Measurements from ENCODE around the gene CERS2.
"Not testable (repeated sequence)": the region's sequence is repeated elsewhere in the genome, so short reads cannot be mapped to it uniquely, and the experiment has no call there.

The CERS2 gene

DNA sequence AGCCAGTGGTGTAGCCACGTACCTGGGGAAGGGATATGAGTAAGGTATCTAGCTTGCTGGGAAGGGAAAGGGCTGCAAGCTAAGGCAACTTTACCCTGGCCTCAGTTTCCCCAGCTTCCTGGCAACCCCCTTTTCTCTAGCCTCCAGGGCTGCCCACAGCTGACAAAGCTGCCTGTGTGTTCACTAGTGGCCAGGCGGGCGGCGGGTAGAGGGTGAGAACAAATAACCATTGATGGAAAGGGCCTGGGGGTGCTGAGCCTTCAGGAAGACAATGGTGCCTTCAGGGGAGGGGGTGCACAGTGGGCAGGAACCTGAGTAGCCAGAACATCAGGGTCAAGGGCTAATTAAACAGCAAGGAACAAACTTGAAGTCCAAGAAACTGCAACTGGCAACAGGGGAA is 6.1 kb downstream of the CERS2 start:
- no peak for DNase-seq

DNA sequence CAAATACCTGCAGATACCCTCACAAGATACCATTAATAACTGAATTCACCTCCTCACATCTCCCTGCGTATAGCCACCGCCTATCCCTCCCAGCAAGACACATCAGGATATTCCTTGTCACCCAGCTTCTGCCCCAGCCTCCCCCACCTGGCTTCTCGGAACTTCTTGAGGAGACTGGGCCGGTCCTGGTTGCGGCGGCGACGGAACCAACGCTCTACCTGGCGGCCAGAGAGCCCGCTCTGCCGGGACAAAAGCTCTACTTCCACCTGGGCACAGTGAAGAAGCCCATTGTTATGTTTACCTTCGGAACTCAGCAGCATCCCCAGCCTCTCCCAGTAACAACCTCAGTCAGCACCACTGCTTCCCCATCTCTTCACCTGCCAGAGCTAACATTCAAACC is 6.7 kb downstream of the CERS2 start:
- no peak for DNase-seq

DNA sequence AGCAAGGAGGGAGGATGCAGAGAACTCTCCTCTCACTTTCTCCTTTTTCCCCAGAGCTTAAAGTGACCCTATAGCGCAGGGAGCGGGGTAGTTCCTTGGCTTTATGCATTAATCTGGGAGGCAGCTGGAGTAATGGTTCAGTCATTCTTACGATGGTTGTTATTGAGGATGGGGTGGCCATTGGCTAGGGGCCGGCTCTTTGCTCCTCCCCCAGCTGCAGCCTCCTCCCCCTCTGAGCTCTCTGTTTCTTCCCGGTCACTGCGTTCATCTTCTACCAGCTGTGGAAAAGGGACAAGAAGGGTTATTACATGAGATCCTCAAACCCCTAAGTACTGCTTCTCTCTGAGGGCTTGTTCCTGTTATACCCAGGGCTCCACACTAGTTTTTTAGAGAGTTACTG is 8.6 kb downstream of the CERS2 start:
- DNase-seq = no peak

DNA sequence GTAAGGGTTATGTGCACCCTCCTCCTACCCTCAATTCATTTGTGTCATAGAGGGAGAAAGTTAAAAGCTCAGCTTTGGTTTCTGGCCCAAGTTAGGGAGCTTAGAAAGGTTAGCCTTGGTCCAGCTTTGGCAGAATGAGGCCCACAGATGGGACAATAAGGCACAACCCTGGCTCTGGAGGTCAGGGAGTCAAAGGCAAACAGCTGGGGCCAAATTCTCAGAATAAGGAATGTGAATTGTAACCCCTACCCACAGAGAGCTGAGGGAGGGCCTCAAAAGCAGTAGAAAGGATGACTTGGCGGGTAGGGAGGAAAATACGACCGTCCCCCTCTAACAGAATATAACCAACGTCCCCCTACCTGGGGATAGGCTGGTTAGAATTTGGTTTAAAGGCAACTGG is 9.0 kb downstream of the CERS2 start:
- no peak for DNase-seq

DNA sequence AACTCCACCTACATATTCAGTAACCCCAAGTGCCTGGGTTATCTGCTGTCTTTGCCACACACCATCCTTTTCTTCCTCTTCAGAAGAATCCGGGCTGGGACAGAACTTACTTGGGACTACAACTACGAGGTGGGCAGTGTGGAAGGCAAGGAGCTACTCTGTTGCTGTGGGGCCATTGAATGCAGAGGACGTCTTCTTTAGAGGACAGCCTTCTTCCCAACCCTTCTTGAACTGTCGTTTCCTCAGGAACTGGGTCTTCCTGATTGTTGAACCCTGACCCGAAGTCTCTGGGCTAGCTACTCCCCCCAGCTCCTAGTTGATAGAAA is 10.5 kb downstream of the CERS2 start:
- DNase-seq = no peak

DNA sequence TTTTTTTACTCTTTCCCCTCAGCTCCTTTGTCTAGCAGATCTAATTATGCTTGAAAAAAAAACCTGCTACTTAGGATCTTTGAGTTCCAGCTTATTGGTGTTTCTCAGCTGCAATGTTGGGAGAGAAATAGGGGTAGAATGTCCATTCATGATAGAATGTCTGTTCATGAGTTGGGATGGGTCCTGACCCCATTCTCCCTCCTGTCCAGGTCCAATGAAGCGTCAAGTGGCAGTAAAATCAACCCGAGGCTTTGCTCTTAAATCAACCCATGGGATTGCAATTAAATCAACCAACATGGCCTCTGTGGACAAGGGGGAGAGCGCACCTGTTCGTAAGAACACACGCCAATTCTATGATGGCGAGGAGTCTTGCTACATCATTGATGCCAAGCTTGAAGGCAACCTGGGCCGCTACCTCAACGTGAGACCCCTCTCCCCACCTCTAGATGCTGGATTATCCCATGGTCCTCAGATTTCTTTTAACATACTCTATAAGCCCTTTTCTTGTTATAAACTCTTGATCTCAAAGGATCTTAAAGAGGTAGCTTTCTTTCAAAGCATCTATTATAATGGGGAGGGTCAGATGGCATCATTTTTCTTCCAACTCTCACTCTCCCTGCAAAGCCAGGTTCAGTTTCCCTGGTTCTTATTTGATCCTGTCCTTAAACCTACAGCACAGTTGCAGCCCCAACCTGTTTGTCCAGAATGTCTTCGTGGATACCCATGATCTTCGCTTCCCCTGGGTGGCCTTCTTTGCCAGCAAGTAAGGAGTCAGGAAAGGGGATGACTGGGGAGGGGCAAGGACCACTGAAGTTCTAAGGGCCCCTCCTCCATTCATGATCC is 11.1 kb downstream of the CERS2 start:
- DNase-seq = no peak

DNA sequence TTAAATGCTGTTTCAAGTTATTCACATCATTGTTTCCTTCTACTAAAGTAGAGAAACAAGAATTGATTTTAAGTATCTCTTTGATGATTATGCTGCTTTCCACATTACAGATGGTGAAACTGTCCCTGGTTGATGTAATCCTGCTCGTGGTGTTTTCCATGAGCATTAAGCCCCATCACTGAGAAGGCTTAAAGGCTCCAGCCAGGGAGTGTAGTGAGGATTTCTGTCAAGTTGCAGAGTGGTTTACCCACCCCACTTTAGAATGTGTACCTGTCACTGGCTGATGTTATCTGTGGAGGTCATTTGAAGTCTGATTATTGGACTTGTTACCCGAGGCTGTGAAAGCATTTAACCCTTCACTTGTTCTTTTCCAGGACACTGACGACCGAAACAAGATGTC is 12.9 kb downstream of the CERS2 start:
- no peak for DNase-seq

DNA sequence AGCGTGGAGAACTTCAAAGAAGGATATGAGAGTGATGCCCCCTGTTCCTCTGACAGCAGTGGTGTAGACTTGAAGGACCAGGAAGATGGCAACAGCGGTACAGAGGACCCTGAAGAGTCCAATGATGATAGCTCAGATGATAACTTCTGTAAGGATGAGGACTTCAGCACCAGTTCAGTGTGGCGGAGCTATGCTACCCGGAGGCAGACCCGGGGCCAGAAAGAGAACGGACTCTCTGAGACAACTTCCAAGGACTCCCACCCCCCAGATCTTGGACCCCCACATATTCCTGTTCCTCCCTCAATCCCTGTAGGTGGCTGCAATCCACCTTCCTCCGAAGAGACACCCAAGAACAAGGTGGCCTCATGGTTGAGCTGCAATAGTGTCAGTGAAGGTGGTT is 14.0 kb downstream of the CERS2 start:
- no peak for DNase-seq

DNA sequence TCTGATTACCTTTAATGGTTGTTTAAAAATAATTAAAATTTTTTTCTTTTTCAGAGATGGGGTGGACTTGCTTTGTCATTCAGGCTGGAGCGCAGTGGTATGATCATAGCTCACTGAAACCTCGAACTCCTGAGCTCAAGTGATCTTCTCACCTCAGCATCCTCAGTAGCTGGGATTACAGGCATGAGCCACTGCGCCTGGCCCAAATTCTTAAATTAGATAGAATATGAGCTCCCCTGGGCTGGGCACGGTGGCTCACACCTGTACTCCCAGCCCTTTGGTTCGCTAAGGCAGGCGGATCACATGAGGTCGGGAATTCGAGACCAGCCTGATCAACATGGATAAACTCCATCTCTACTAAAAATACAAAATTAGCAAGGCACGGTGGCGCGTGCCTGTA is 17.0 kb downstream of the CERS2 start:
- no peak for DNase-seq

DNA sequence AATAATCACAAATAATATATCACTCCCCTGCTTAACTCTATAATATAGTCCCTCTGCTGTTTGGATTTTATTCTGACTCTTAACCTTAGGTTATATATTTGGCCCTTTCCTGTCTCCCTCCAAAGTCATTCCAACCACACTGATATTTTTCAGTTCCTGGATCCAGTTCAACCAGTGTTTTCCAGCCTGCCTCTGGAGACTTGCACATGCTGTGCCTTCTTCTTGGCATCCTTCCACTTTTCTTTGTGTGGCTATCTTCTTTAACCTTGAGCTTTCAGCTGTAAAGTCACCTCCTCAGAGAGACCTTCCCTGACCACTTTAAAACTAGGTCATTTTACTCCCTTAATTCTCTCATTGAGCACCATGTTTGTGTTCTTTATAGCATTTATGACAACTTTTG is 19.4 kb downstream of the CERS2 start:
- no peak for DNase-seq

DNA sequence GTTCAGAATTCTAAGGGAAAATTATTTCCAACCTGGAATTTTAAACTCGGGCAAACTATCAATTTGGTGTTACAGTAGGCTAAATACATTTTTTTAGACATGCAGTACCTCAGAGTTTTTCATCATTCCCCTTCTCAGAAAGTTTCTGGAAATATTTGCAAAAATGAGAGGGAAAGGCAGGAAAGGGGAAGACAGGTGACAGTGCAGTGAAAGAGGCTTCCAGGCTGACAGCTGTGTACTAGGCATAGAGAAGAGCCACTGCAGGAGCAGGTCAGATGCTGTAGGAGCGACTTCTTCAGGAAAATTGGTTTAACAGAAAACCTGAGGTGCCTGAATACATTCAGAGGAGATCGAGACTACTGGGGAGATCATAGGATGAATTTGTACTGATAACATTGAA is 19.9 kb downstream of the CERS2 start:
- no peak for DNase-seq

DNA sequence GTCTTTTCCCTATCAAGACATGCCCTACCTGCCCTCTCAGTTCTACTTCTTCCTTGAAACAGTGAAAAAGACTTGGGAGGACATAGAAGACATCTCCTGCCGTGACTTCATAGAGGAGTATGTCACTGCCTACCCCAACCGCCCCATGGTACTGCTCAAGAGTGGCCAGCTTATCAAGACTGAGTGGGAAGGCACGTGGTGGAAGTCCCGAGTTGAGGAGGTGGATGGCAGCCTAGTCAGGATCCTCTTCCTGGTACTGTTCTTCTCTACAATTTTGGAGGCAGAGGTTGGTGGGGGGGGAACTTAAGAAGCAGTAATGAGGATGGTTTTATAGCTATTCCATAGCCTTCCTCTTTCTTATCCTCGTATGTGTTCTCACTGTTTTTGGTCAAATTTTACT is 29.8 kb downstream of the CERS2 start:
- no peak for DNase-seq

DNA sequence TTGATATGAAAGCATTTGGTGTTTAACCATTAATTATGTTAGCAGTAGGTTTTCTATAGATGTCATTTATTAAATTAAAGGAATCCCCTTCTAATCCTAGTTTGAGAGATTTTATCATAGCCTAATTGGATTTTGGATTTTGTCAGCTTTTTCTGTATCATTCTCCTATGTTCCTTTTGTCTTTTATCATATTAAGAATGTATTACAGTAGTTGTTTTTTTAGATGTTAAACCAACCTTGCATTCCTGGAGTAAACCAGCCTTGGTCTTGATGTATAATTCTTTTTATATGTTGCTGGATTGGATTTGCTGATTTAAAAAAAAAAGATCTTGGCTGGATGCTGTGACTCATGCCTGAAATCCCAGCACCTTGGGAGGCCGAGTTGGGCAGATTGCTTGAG is 42.9 kb downstream of the CERS2 start:
- DNase-seq = no peak

DNA sequence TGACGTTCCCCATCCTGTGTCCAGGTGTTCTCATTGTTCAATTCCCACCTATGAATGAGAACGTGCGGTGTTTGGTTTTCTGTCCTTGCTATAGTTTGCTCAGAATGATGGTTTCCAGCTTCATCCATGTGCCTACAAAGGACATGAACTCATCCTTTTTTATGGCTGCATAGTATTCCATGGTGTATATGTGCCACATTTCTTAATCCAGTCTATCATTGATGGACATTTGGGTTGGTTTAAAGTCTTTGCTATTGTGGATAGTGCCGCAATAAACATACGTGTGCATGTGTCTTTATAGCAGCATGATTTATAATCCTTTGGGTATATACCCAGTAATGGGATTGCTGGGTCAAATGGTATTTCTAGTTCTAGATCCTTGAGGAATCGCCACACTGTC is 45.9 kb downstream of the CERS2 start:
- DNase-seq = not testable (repeated sequence)

DNA sequence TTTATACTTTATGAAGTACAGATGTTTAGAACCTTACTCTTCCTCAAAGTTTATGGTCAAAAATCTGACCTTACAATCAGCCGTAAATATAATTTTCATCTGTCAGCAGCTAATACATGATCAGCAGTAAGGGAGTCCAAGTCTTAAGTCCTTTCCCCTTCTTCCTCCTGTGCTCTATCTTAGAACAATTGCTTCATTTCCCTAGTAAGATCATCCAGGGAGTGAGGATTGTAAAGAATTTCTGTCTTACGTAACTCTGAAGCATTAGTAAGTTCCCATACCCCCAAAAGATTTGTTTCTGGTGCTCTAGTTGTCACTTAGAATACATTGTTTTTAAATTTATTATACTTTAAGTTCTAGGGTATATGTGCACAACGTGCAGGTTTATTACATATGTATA is 46.3 kb downstream of the CERS2 start:
- no peak for DNase-seq

DNA sequence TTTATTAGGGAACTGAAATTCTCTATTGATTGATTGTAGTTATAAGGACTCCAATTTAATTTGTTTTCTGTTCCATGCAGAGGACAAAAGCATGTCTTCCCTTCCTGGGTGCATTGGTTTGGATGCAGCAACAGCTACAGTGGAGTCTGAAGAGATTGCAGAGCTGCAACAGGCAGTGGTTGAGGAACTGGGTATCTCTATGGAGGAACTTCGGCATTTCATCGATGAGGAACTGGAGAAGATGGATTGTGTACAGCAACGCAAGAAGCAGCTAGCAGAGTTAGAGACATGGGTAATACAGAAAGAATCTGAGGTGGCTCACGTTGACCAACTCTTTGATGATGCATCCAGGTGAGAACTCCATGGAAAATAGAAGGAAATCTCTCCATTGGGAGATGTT is 47.0 kb downstream of the CERS2 start:
- DNase-seq = no peak

DNA sequence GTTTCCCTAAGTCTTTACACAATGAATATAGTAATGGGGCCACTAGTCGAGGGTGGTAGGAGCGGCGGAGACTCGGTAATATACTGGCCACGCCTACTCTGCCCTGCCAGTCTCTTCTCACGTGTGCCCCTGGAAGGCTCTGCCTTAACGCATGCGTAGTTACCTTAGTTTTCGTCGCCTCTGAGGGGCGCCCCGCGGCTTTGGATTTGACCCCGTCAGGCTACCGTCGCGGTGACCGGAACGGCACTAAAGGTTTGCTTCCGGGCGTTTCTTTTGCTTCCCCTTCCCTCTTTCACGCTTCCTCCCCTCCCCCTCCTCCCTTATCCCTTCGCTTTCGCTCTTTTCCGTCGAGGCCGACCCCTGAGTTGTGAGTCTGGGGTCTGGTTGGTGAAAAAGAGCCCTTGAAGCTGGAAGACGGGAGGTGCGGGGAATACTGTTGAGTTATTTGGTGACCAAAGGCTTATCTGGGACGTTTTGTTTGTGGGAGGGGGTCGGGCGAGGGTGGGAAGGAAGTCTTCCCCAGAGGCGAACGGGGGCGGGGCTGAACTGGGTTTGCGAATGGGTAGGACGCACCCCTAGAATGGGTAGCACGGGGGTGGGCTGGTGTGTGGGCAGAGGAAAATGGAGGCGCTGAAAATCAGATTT is 48.4 kb downstream of the CERS2 start, which contains the start of gene SETDB1:
Gene SETDB1 (plus strand): TSS at position 267 of the 645 bp plus-strand sequence. CDS start 1,352 bp downstream, outside the sequence.
- DNase-seq = peak; percentile 98

DNA sequence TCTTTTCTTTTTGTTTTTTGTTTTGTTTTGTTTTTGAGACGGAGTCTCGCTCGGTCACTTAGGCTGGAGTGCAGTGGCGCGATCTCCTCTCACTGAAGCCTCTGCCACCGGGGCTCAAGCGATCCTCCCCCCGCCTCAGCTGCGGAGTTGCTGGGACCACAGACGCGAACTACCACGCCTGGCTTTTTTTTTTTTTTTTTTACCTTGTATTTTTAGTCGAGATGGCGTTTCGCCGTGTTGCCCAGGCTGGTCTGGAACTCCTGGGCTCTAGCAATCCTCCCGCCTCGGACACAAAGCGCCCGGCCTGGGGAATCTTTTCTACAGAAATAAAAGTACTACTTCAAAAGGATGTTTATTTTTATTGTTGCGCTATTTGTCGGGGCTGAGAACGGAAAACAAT is 49.6 kb downstream of the CERS2 start:
- DNase-seq = peak; percentile 5

DNA sequence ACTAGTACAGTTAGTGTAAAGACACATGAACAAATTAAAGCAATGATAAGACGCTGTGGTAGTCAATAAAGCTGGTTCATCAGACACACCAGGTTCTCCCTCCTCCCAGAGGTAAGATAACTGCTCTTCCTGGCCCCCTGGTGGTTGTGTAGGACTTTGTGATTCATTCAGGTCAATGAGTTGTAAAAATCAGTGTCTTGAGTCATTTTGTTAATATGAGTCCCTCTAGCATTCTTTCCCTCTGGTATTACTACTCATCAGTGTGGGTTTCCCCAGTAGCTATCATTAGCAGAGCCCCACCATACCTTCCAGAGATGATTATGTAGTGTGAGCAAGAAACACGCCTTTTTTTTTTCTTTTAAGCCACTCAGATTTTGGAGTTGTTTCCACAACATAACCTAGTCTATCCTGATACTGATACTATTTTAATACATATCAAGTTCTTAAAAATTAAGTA is 52.1 kb downstream of the CERS2 start:
- DNase-seq = peak; percentile 87

DNA sequence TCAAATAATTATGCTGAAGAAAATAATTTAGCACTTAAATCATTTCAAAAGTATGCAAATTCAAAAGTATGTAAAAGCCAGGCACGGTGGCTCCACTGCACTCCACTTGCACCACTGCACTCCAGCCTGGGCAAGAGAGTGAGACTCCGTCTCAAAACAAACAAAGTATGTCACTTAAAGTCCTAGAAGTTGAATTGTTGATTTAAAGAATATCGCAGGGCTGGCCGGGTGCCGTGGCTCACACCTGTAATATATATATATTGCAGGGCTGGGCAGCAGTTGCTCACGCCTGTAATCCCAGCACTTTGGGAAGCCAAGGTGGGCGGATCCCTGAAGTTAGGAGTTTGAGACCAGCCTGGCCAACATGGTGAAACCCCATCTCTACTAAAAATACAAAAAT is 57.2 kb downstream of the CERS2 start:
- no peak for DNase-seq
